Esophagus squamous epithelium (tissue), 5 donors: Measurements from ENCODE around the gene SH3GL2. TPM values are rescaled to one million over a fixed set of nuclear protein-coding genes. Genes with fewer than 3 reads are reported as not detected.

Experiments
- DNase-seq: peaks from one replicate; lab custom pipeline; 2025; lab: John Stamatoyannopoulos, UW
- H3K27ac ChIP-seq, 4 donors: fragments of 200-600 bp; sonication (generic); one replicate each; pipeline ENCODE4 v1.5.1; 2016 to 2019; ENCODE audit warnings: mild to moderate bottlenecking in 1 of 4
- H3K27me3 ChIP-seq, 4 donors: fragments of 200-600 bp; sonication (generic); 1 replicate in 3 of 4; 2 replicates in 1 of 4; pipeline versions ENCODE4 v1.5.1 to v1.6.0; 2017 to 2021; ENCODE audit warnings: antibody characterized with exemption in 1 of 4
- H3K36me3 ChIP-seq, 3 donors: fragments of 200-600 bp; sonication (generic); one replicate each; pipeline ENCODE4 v1.5.1; 2016 to 2019
- H3K4me1 ChIP-seq, 3 donors: fragments of 200-600 bp; sonication (generic); one replicate each; pipeline ENCODE4 v1.5.1; 2017 to 2019
- H3K4me3 ChIP-seq, 4 donors: fragments of 200-600 bp; sonication (generic); 1 replicate in 3 of 4; 2 replicates in 1 of 4; pipeline ENCODE4 v1.5.1; 2016 to 2019; ENCODE audit warnings: mild to moderate bottlenecking in 2 of 4, moderate library complexity in 1 of 4
- H3K9me3 ChIP-seq, 3 donors: fragments of 200-600 bp; sonication (generic); one replicate each; pipeline ENCODE4 v1.5.1; 2016 to 2019
- POLR2A ChIP-seq, 4 donors: fragments of 450-650 bp; IDR thresholded peaks; one replicate each; pipeline ENCODE4 v1.6.1; 2017; ENCODE audit warnings: antibody characterized with exemption in 4 of 4, mild to moderate bottlenecking in 4 of 4, moderate library complexity in 3 of 4
- WGBS, 2 donors: methylation state at CpG; one replicate each; pipeline ENCODE4 v1.1.5; 2018; 5-methylcytosine and 5-hydroxymethylcytosine counted together
- intact Hi-C: fragments of 100-400 bp; cut with DNase I; formaldehyde crosslinking; loops from one replicate; pipeline ENCODE4 v1.15.0; 2022
- total RNA-seq, 4 donors: library from RNA; depleted of rRNA; stranded (reverse); fragments of >200 nt; gene quantifications; one replicate each; pipeline ENCODE4 v1.1.0, GENCODE V29; 2016
- TF ChIP-seq, protein P1 (sequence below), 6 experiments: fragments of 450-650 bp in 4 of 6; fragments of 200-600 bp in 2 of 6; sonication (generic) in 2 of 6; IDR thresholded peaks; one replicate each; pipeline ENCODE4 v1.5.1; 2016 to 2019; ENCODE audit warnings: antibody characterized with exemption in 6 of 6, mild to moderate bottlenecking in 4 of 6, moderate library complexity in 4 of 6
- donor health status: DM: yes; HTN: yes; CAD: no.

Gene SH3GL2
- total RNA-seq, 4 donors from 2014 or later, result 0.19 TPM; not detected in 3

DNA sequence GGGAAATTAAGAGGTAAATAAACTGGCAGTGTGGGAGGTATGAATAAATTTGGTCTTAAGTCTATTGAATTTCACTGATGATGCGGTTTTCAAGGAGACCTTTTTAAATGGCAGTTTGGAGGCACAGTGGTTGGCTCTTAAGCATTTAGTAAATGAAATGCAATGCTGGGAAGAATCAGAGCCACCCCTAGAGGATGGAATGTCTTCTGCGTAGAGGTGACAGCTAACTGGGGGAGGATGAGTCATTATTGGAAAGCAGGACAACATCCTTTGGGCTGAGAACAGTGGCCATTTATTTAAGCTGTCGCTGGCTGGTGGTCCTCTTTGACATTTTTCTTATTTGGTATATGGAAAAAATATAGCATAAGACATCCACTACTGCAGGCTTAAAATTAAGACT, 163.2 kb downstream of the SH3GL2 start:
- no peaks in the 10 kb centered on the region for H3K9me3 ChIP-seq
- H3K36me3 ChIP-seq, result no peaks in the 10 kb centered on the region
- no peak overlapping the region for H3K4me3 ChIP-seq
- H3K4me1 ChIP-seq, result no peaks in the 10 kb centered on the region
- TF ChIP-seq, protein P1, sequence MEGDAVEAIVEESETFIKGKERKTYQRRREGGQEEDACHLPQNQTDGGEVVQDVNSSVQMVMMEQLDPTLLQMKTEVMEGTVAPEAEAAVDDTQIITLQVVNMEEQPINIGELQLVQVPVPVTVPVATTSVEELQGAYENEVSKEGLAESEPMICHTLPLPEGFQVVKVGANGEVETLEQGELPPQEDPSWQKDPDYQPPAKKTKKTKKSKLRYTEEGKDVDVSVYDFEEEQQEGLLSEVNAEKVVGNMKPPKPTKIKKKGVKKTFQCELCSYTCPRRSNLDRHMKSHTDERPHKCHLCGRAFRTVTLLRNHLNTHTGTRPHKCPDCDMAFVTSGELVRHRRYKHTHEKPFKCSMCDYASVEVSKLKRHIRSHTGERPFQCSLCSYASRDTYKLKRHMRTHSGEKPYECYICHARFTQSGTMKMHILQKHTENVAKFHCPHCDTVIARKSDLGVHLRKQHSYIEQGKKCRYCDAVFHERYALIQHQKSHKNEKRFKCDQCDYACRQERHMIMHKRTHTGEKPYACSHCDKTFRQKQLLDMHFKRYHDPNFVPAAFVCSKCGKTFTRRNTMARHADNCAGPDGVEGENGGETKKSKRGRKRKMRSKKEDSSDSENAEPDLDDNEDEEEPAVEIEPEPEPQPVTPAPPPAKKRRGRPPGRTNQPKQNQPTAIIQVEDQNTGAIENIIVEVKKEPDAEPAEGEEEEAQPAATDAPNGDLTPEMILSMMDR (IDR thresholded peaks at IDR 0.05), result no peak
- TF ChIP-seq POLR2A (IDR thresholded peaks at IDR 0.05), result no peak
- 38 to 55% methylated on average over 3 of the region's 3 CpGs for WGBS, 2 donors
- H3K27me3 ChIP-seq, result no peaks in the 10 kb centered on the region
- intact Hi-C loops, result no loop called here
- DNase-seq, result no peak
- no peak overlapping the region for H3K27ac ChIP-seq

GRCh38 chr9:17744786-17745185, 165.9 kb downstream of the SH3GL2 start:
- Histone ChIP-seq H3K4me1 (no peaks in the 10 kb centered on the region), H3K9me3 (no peaks in the 10 kb centered on the region), H3K36me3 (no peaks in the 10 kb centered on the region), H3K4me3 (no peak overlapping the region), H3K27me3 (no peaks in the 10 kb centered on the region), H3K27ac (no peak overlapping the region)
- TF ChIP-seq POLR2A (IDR thresholded peaks at IDR 0.05), result no peak
- TF ChIP-seq, protein P1 (IDR thresholded peaks at IDR 0.05), result no peak
- intact Hi-C loops, result no loop called here
- DNase-seq, result no peak
- 23 to 29% methylated on average over 3 of the region's 3 CpGs for WGBS, 2 donors

DNA sequence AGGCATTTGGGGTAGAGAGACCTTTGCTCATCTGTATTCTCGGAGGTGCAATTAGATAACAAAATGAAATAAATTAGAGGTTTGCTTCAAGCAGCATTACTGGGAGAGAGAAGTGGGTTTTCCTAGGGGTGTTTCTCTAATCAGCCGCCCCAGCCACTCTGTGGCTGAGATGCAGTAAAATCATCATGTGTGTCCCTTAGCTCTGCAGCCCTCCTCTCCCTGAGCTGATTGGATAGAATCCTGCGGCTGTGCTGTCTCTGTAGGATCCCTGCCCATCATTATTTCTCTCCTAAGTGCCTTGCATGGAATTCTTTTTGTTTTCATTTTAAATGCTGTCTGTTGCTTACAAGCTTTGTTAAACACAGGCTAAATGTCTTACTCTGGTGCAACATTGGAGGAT, 171.4 kb downstream of the SH3GL2 start:
- H3K4me3 ChIP-seq, result no peak overlapping the region
- H3K9me3 ChIP-seq, result no peaks in the 10 kb centered on the region
- H3K36me3 ChIP-seq, result no peaks in the 10 kb centered on the region
- H3K4me1 ChIP-seq, result no peaks in the 10 kb centered on the region
- WGBS, 2 donors, result 58% methylated on average over 3 of the region's 3 CpGs
- no peak overlapping the region for H3K27ac ChIP-seq
- no peak for DNase-seq
- intact Hi-C loops, result no loop called here
- H3K27me3 ChIP-seq, result no peaks in the 10 kb centered on the region
- no peak for TF ChIP-seq POLR2A (IDR thresholded peaks at IDR 0.05)
- TF ChIP-seq, protein P1 (IDR thresholded peaks at IDR 0.05), result no peak

DNA sequence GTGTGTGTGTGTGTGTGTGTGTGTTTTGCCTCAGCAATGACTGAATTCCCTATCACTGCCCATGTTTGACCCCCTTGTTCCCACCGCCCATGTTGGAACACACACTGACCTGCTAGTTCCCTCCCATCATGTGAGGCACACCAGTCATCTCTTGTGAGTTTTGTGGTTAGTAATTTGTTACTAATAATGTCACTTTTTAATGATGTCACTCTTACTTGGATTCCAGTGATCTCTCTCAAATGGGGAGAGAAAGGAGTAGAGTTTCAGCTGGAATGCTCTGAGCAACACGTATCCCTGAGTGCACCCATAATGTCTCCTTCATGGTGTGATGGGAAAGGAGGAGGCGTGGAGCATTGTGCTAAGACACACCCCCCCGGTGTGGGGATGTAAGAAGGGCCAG, 172.6 kb downstream of the SH3GL2 start:
- H3K36me3 ChIP-seq, result no peaks in the 10 kb centered on the region
- DNase-seq, result no peak
- 50 to 69% methylated on average over 3 to 4 of the region's 4 CpGs for WGBS, 2 donors
- no peaks in the 10 kb centered on the region for H3K9me3 ChIP-seq
- TF ChIP-seq, protein P1 (IDR thresholded peaks at IDR 0.05), result no peak
- no peak for TF ChIP-seq POLR2A (IDR thresholded peaks at IDR 0.05)
- intact Hi-C loops, result no loop called here
- H3K4me1 ChIP-seq, result no peaks in the 10 kb centered on the region
- no peak overlapping the region for H3K27ac ChIP-seq
- no peaks in the 10 kb centered on the region for H3K27me3 ChIP-seq
- H3K4me3 ChIP-seq, result no peak overlapping the region

GRCh38 chr9:17752021-17752420, 173.2 kb downstream of the SH3GL2 start:
- TF ChIP-seq, protein P1 (IDR thresholded peaks at IDR 0.05), result no peak
- TF ChIP-seq POLR2A (IDR thresholded peaks at IDR 0.05), result no peak
- WGBS, 2 donors, result 44 to 49% methylated on average over 3 of the region's 3 CpGs
- no peak overlapping the region for H3K27ac ChIP-seq

More at GRCh38 chr9:17752021-17752420, 173.2 kb downstream of the SH3GL2 start:
- no peaks in the 10 kb centered on the region for H3K27me3 ChIP-seq
- no peaks in the 10 kb centered on the region for H3K4me1 ChIP-seq
- no peak for DNase-seq
- no peaks in the 10 kb centered on the region for H3K36me3 ChIP-seq
- no peaks in the 10 kb centered on the region for H3K9me3 ChIP-seq
- intact Hi-C loops, result no loop called here
- H3K4me3 ChIP-seq, result no peak overlapping the region
